Astrocyte (in vitro differentiated cells and primary cell): Measurements from ENCODE around the gene AKT3.

Experiments
- CTCF ChIP-seq: IDR thresholded peaks from 2 replicates; pipeline ENCODE4 v1.5.1; 2011; ENCODE audit warnings: low read depth, mild to moderate bottlenecking, inconsistent platforms, low read length, moderate library complexity; ENCODE audit not compliant: insufficient read depth
- EZH2 ChIP-seq: IDR thresholded peaks from 2 replicates; pipeline ENCODE4 v1.6.1; 2012; ENCODE audit warnings: mild to moderate bottlenecking, low read length, inconsistent platforms; ENCODE audit not compliant: insufficient read depth

DNA sequence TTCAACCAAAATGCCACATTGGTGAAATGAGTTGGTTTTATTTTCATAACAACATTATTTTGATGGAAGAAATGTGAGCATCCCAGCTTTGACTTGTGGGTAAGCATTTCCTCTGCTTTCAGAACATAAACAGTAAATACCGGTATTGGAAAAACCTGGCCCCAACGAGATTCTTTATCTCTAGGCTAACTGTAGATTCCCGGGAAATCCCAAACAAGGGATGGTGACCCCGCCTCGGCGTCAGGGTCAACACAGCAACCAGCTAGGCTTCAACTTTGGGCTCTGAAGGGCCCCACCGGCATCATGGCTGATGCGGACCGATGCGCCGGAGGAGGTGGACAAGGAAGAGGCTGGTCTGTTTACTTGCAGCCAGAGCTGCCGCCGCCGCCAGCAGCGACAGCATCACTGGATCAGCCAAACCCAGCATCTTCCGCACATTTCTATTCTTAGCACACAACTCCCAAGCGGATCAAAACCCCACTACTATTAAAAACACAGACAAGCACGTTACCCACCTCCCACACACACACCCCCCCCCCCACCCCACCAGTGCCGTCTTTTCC lies 1.1 kb downstream of the AKT3 start:
- no peak for TF ChIP-seq CTCF
- TF ChIP-seq EZH2 = no peak
